ENCODE results near the gene ATP10A.

DNA sequence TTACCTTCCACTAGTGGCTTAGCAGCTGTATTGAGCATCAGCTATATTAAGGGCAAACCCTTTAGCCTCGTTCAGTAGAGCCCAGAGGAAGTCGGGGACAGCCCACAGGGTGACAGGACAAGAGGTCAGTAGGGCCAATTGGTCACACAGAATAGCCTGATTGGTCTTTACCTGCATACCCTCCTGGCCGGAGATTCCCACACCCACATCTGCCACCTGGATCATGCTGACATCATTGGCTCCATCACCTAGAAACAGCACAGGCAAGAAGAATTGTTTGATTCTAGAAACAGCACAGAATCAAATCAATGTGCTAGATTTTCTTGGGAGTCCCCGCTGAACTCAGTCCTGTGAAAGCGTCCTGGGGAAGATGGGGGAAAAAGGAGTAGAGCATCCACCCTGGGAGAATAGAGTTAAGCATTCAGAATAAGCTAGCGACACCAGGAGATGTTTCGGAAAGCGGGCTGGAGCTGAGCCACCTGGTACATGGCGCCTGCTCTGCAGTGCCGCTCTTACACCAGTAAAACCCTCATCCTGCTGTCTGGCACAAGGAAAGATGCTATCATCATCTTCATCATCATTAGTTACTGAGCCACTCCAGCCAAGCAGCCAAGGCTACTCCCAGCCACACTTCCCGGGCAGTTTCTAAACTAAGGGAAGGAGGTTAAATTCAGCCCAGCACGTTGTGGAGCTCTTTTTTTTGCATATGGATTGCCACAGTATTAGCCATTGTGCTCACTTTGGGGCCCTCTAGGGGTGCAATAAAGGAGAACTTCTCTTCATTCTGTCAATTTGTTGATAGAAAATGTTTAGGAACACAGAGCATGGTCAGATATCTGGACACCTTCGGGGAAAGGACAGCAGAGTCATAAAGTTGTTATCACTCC, 171.3 kb downstream of the ATP10A start:
- TF ChIP-seq, protein P1, sequence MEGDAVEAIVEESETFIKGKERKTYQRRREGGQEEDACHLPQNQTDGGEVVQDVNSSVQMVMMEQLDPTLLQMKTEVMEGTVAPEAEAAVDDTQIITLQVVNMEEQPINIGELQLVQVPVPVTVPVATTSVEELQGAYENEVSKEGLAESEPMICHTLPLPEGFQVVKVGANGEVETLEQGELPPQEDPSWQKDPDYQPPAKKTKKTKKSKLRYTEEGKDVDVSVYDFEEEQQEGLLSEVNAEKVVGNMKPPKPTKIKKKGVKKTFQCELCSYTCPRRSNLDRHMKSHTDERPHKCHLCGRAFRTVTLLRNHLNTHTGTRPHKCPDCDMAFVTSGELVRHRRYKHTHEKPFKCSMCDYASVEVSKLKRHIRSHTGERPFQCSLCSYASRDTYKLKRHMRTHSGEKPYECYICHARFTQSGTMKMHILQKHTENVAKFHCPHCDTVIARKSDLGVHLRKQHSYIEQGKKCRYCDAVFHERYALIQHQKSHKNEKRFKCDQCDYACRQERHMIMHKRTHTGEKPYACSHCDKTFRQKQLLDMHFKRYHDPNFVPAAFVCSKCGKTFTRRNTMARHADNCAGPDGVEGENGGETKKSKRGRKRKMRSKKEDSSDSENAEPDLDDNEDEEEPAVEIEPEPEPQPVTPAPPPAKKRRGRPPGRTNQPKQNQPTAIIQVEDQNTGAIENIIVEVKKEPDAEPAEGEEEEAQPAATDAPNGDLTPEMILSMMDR (IDR thresholded peaks at IDR 0.05): peak in 4 of 6 experiments; percentile 13 to 24 (median 15)
- TF ChIP-seq POLR2A (IDR thresholded peaks at IDR 0.05): no peak

Measured in adrenal gland (tissue), 5 donors.